ENCODE data around the gene FAM234A. TPM values are rescaled to one million over a fixed set of nuclear protein-coding genes. Genes with fewer than 3 reads are reported as not detected.
A peak's percentile ranks its signal among the peaks of the same experiment; 100 is the strongest.

Gene FAM234A, protein sequence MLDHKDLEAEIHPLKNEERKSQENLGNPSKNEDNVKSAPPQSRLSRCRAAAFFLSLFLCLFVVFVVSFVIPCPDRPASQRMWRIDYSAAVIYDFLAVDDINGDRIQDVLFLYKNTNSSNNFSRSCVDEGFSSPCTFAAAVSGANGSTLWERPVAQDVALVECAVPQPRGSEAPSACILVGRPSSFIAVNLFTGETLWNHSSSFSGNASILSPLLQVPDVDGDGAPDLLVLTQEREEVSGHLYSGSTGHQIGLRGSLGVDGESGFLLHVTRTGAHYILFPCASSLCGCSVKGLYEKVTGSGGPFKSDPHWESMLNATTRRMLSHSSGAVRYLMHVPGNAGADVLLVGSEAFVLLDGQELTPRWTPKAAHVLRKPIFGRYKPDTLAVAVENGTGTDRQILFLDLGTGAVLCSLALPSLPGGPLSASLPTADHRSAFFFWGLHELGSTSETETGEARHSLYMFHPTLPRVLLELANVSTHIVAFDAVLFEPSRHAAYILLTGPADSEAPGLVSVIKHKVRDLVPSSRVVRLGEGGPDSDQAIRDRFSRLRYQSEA
- 10 to 100 TPM; 15.7 to 18.4 TPM for total RNA-seq

GRCh38 chr16:234468-235305 lies at the start of gene FAM234A:
FAM234A (plus strand) TSS chr16:234821; CDS start chr16:254414, 19,593 bp downstream.
- POLR2A ChIA-PET, result interaction anchor here (0.7 to 1.8 kb wide), 8 partner anchors 15 to 189 kb away, joined by 3 to 12 read pairs (median 5); no protein-coding TSS in a partner anchor
- CTCF ChIA-PET, result interaction anchor here (0.6 to 2.5 kb wide), 11 partner anchors 11 to 169 kb away, joined by 3 to 18 read pairs (median 5); partner anchors contain the start of gene AXIN1
- Mint-ChIP-seq H3K9me3 (no peaks in the 10 kb centered on the region), H3K27ac (peak within 1 kb of the TSS; percentile 95), H3K36me3 (peaks cover 2% of the 10 kb centered on the region), H3K4me3 (peak within 1 kb of the TSS; percentile 91), H3K4me1 (ENCODE audit: low read depth) (peaks cover 18% of the 10 kb centered on the region), H3K27me3 (no peaks in the 10 kb centered on the region)
- intact Hi-C loops (cut with micrococcal nuclease), result loop anchor here (1.0 to 2.0 kb wide), 3 partner anchors 18 to 136 kb away; partner anchors contain the start of genes AXIN1 and MRPL28
- peak; percentile 96 for DNase-seq

GRCh38 chr16:185213-185612 lies 49.4 kb upstream of the FAM234A start:
- H3K36me3 Mint-ChIP-seq, result peaks cover 22% of the 10 kb centered on the region
- ChIA-PET CTCF (interaction anchor here (0.9 kb wide), 1 partner anchor 78 kb away, joined by 3 read pairs; no protein-coding TSS in a partner anchor), POLR2A (no interaction called here)
- H3K27me3 Mint-ChIP-seq, result no peaks in the 10 kb centered on the region
- H3K9me3 Mint-ChIP-seq, result no peaks in the 10 kb centered on the region
- no peak for DNase-seq
- H3K4me3 Mint-ChIP-seq, result no peak overlapping the region
- H3K27ac Mint-ChIP-seq, result no peak overlapping the region
- intact Hi-C loops (cut with micrococcal nuclease), result no loop called here
- no peaks in the 10 kb centered on the region for H3K4me1 Mint-ChIP-seq (ENCODE audit: low read depth)

DNA sequence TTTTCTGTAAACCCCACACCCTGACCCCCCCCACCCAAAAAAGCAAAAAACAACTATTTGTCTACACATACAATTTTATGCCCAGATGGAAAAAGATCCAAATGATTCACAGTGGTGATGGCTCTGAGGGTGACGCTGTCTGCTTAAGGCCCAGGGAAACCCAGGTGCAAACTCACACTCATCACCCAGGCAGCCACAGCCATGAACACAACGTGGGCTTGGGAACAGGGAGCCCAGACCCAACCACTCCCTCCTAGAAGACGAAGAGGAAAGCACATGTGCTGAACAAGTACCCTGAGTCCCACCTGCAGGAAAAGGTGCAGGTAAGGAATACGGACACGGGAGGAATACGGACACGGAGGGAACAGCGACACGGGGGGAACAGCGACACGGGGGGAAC lies 48.9 kb upstream of the FAM234A start:
- Mint-ChIP-seq H3K4me3 (no peak overlapping the region), H3K4me1 (ENCODE audit: low read depth) (no peaks in the 10 kb centered on the region), H3K27ac (no peak overlapping the region), H3K27me3 (no peaks in the 10 kb centered on the region), H3K9me3 (no peaks in the 10 kb centered on the region), H3K36me3 (peaks cover 24% of the 10 kb centered on the region)
- ChIA-PET CTCF (interaction anchor here (0.9 kb wide), 1 partner anchor 79 kb away, joined by 3 read pairs; no protein-coding TSS in a partner anchor), POLR2A (no interaction called here)
- intact Hi-C loops (cut with micrococcal nuclease), result no loop called here
- DNase-seq, result no peak

DNA sequence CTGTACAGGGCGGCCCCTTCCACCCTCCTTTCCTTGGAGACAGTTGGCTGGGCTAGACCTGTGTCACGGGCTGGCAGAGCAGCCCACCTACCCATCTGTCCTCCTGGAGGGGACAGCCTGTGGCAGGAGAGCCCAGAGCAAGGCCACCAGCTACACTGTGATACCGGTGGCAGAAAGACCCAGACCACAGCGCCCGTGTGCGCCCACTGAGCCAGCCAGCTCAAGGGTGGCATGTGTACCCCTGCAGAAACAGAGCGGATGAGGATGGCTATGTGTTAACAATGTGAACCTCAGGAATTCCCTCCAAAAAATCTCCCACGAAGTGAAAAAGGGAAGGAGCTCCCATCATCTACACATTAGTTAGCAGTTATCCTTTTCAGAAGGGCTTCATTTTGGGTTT lies 47.3 kb upstream of the FAM234A start:
- Mint-ChIP-seq H3K4me3 (no peak overlapping the region), H3K4me1 (ENCODE audit: low read depth) (no peaks in the 10 kb centered on the region), H3K27me3 (no peaks in the 10 kb centered on the region), H3K36me3 (peaks cover 34% of the 10 kb centered on the region), H3K27ac (no peak overlapping the region), H3K9me3 (no peaks in the 10 kb centered on the region)
- no peak for DNase-seq
- ChIA-PET CTCF (interaction anchor here (2.7 kb wide), 1 partner anchor 80 kb away, joined by 8 read pairs; no protein-coding TSS in a partner anchor), POLR2A (no interaction called here)
- intact Hi-C loops (cut with micrococcal nuclease), result no loop called here

GRCh38 chr16:188674-189073 lies 45.9 kb upstream of the FAM234A start:
- Mint-ChIP-seq H3K4me3 (no peak overlapping the region), H3K27me3 (no peaks in the 10 kb centered on the region), H3K27ac (no peak overlapping the region), H3K9me3 (no peaks in the 10 kb centered on the region), H3K36me3 (peaks cover 44% of the 10 kb centered on the region), H3K4me1 (ENCODE audit: low read depth) (no peaks in the 10 kb centered on the region)
- CTCF ChIA-PET, result interaction anchor here (0.9 to 2.7 kb wide), 4 partner anchors 40 to 92 kb away, joined by 3 to 8 read pairs (median 4); no protein-coding TSS in a partner anchor
- peak; percentile 42 for DNase-seq
- intact Hi-C loops (cut with micrococcal nuclease), result no loop called here
- POLR2A ChIA-PET, result no interaction called here

- no peak overlapping the region for H3K4me3 Mint-ChIP-seq
- ChIA-PET POLR2A (no interaction called here), CTCF (interaction anchor here (2.7 kb wide), 1 partner anchor 83 kb away, joined by 8 read pairs; no protein-coding TSS in a partner anchor)
- peaks cover 45% of the 10 kb centered on the region for H3K36me3 Mint-ChIP-seq
- no peaks in the 10 kb centered on the region for H3K9me3 Mint-ChIP-seq
- no peak overlapping the region for H3K27ac Mint-ChIP-seq
- no peaks in the 10 kb centered on the region for H3K4me1 Mint-ChIP-seq (ENCODE audit: low read depth)
- no peaks in the 10 kb centered on the region for H3K27me3 Mint-ChIP-seq
- no peak for DNase-seq
- intact Hi-C loops (cut with micrococcal nuclease), result no loop called here
Measured at GRCh38 chr16:189604-190186, 44.9 kb upstream of the FAM234A start.

- H3K4me3 Mint-ChIP-seq, result no peak overlapping the region
- no peaks in the 10 kb centered on the region for H3K9me3 Mint-ChIP-seq
- ChIA-PET CTCF (interaction anchor here (1.0 to 1.2 kb wide), 3 partner anchors 11 to 126 kb away, joined by 3 read pairs; partner anchors contain the start of gene HBQ1), POLR2A (no interaction called here)
- H3K36me3 Mint-ChIP-seq, result peaks cover 46% of the 10 kb centered on the region
- no peak for DNase-seq
- intact Hi-C loops (cut with micrococcal nuclease), result no loop called here
- no peak overlapping the region for H3K27ac Mint-ChIP-seq
- H3K27me3 Mint-ChIP-seq, result no peaks in the 10 kb centered on the region
- no peaks in the 10 kb centered on the region for H3K4me1 Mint-ChIP-seq (ENCODE audit: low read depth)
Measured at GRCh38 chr16:191831-192230, 42.8 kb upstream of the FAM234A start.

DNA sequence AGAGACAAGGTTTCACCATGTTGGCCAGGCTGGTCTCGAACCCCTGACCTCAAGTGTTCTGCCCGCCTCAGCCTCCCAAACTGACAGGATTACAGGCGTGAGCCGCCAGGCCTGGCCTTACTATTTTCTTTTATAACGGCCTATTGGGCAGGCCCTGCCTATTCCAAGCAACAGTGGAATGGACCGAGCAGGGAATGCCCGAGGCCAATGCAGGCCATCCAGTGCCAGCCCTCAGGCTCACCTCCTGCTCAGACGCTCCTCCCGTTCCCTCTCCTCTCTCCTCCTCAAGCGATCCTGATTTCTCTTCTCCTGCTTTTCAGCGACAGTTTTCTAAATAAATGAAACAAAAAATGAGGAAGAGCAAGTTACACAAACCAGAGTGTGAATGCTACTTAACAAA lies 41.9 kb upstream of the FAM234A start:
- DNase-seq, result no peak
- no peak overlapping the region for H3K27ac Mint-ChIP-seq
- no peaks in the 10 kb centered on the region for H3K27me3 Mint-ChIP-seq
- H3K4me1 Mint-ChIP-seq (ENCODE audit: low read depth), result no peaks in the 10 kb centered on the region
- H3K36me3 Mint-ChIP-seq, result peaks cover 45% of the 10 kb centered on the region
- H3K4me3 Mint-ChIP-seq, result no peak overlapping the region
- intact Hi-C loops (cut with micrococcal nuclease), result no loop called here
- POLR2A ChIA-PET, result no interaction called here
- no peaks in the 10 kb centered on the region for H3K9me3 Mint-ChIP-seq
- CTCF ChIA-PET, result interaction anchor here (0.7 to 1.3 kb wide), 6 partner anchors 12 to 414 kb away, joined by 3 read pairs; partner anchors contain the start of gene HBQ1

- POLR2A ChIA-PET, result no interaction called here
- H3K4me3 Mint-ChIP-seq, result no peak overlapping the region
- H3K27ac Mint-ChIP-seq, result no peak overlapping the region
- intact Hi-C loops (cut with micrococcal nuclease), result no loop called here
- no peaks in the 10 kb centered on the region for H3K9me3 Mint-ChIP-seq
- H3K36me3 Mint-ChIP-seq, result peaks cover 50% of the 10 kb centered on the region
- no peaks in the 10 kb centered on the region for H3K4me1 Mint-ChIP-seq (ENCODE audit: low read depth)
- no peak for DNase-seq
- CTCF ChIA-PET, result interaction anchor here (0.7 to 1.6 kb wide), 4 partner anchors 13 to 414 kb away, joined by 3 to 5 read pairs (median 3); partner anchors contain the start of gene HBQ1
- no peaks in the 10 kb centered on the region for H3K27me3 Mint-ChIP-seq
Measured at GRCh38 chr16:193441-193840, 41.2 kb upstream of the FAM234A start.

DNA sequence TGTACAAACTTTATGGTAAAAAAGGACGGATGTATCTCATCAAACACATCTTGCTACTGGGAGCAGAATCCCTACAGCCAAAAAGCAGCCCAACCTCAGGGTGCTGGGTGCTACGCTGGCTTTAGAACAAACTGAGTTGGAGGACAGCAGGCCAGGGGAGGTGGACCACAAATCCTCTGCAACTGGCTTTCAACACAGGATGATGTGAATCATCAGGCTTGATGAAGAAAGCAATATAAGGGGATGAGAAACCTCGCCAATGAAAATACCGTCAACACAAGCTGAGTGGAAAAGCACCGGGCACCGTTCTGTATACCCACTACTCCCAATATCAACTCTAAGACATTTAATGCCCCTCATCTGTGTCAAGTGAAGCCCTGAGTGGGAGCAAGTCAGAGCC lies 40.1 kb upstream of the FAM234A start:
- intact Hi-C loops (cut with micrococcal nuclease), result no loop called here
- H3K27ac Mint-ChIP-seq, result no peak overlapping the region
- DNase-seq, result no peak
- H3K4me1 Mint-ChIP-seq (ENCODE audit: low read depth), result no peaks in the 10 kb centered on the region
- H3K36me3 Mint-ChIP-seq, result peaks cover 47% of the 10 kb centered on the region
- ChIA-PET POLR2A (no interaction called here), CTCF (interaction anchor here (0.6 to 1.6 kb wide), 2 partner anchors 14 to 98 kb away, joined by 3 to 5 read pairs; partner anchors contain the start of gene HBQ1)
- no peak overlapping the region for H3K4me3 Mint-ChIP-seq
- H3K9me3 Mint-ChIP-seq, result no peaks in the 10 kb centered on the region
- H3K27me3 Mint-ChIP-seq, result no peaks in the 10 kb centered on the region

GRCh38 chr16:200388-200787 lies 34.2 kb upstream of the FAM234A start:
- ChIA-PET CTCF (no interaction called here), POLR2A (no interaction called here)
- no peak overlapping the region for H3K27ac Mint-ChIP-seq
- no peaks in the 10 kb centered on the region for H3K27me3 Mint-ChIP-seq
- H3K4me3 Mint-ChIP-seq, result no peak overlapping the region
- intact Hi-C loops (cut with micrococcal nuclease), result no loop called here
- no peaks in the 10 kb centered on the region for H3K9me3 Mint-ChIP-seq
- H3K36me3 Mint-ChIP-seq, result peaks cover 27% of the 10 kb centered on the region
- no peaks in the 10 kb centered on the region for H3K4me1 Mint-ChIP-seq (ENCODE audit: low read depth)
- no peak for DNase-seq

All from activated CD4-positive, alpha-beta memory T cell treated with anti-CD3 and anti-CD28 coated beads for 36 hours (primary cell).